CD1c-positive myeloid dendritic cell (primary cell): ENCODE data around the gene SRSF7.

Experiments used
- DNase-seq: peaks from one replicate; pipeline ENCODE4 v3.0.0-alpha.2; 2016; ENCODE audit errors: extremely low spot score

SRSF7 gene

DNA sequence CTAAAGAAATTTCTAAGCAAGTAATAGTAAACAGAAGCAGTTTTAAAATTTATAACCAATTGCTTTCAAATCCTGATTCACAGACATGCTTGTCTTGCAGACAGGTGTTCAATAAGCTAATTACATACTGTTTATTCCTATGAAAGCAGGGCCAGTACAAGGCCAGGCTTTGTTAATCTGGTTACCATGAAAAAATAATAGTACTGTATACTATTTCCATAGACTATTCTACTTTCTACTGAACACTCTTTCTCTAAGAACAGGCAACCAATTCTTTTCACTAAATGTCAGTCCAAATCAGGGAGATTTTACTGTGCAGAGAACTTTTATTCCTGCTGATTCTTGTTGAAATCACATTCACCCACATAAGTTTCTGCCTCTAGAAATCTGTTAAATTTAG, 2.9 kb upstream of the SRSF7 start:
- DNase-seq: no peak

DNA sequence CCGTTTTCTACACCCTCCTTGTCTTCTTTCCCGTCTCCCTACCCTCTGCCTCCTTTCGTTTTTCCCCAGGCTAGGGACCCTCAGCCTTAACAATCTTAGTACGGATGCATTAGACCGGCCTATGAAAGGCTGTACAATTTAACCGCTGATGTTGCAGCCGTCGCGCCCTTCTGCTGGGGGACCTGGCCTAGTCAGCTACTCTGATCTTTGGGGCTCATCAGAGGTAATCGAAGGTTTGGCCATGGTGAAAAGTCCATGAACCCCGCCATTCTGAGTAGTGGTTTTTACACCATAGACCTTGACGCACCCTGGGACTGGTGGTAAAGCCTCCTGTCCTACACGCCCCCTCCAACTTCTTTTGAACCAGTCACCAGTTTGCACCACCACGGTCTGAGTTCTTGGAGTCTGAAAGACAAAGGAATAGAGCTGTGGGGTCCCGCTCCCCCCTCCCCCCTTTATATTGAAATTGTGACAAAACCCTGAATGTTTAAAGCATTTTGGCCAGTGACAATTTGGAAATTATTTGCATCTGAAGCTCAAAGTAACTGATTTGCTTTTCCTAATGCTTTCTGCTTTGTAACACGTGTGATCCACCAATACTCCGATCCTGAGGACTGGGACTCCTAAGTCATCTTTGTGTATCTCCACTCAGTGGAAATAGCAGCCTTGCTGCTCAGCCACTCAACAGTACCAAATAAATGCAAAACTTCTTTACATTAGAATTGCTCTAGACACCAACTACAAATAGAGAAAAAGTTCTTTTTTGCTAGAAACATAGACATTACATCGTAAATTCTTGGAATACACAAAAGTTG, 642 bp upstream of the SRSF7 start:
- DNase-seq: no peak

DNA sequence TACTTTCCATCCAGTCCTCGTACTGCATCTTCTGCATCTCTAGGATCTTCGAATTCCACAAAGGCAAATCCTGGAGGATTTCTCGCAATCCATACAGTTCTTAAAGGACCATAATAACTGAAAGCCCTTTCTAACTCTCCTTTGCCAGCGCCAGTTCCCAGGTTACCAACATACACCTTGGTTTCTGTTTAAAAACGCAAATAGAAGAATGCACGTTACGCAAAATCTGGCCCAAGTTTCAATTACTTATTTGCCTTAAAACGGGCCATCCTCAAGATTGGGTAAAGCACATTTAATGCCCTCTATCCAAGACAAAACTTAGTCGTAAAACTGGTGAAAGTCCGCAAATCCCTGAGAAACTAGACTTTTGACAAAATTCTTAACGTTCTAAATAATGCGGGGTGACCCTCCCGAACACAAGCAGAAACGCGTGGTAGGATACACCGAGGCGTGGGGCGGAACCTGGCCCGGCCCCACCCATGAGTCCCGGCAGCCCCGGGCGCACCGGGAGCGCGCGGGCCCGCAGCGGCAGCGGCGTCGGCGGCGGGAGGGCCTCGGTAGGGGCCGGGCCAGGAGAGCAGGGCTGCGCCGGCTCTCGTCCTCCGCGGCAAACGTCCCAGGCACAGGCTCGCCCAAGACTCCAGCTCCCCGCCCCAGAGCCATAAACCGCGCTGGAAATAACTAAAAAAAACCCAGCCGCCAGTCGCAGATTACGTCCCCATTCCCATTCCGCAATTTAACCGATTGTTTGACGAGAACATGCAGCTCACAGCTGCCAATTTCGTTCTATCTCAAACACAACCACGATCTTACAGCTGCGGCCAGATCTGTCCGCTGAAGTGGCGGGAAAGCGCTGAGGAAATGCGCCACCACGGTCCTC, 910 bp downstream of the SRSF7 start:
- peak; percentile 54 for DNase-seq

DNA sequence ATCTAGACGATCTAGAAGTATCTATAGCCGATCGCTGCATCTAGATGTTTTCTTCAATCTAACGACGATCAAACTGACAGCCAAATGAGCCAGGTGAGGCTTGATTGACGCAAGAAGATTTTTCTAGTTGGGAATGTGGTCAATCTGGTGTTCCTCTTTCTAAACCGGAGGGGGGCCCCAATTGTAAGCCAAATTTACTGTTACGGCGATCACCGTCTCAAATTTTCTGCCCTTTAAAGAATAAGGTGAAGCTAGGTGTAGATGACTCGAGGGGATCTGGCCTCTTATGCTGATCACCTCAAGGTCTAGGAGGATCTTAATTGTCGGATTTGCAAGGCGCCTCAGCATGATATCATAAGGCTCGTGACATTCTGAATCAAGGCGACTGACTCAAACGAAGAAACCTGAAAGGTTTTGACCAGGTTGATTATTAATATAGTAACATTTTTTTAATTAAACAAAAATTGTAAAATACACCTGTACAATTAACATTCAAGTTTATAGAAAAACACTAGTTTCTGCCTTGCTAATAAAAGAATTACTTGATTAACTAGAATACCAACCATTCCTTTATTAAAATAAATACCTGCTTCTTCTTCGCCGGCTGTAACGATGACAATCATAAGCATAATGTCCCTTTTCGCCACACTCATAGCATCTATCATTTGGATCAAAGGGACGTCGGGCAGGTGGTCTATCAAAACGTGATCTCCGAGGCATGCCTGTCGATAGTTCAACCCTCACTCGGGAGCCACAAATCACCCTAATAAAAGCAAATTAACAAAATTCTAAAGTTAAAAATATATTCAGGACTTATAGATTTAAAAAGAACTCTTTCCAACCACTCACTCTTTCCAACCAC, 2.0 kb downstream of the SRSF7 start:
- no peak for DNase-seq

DNA sequence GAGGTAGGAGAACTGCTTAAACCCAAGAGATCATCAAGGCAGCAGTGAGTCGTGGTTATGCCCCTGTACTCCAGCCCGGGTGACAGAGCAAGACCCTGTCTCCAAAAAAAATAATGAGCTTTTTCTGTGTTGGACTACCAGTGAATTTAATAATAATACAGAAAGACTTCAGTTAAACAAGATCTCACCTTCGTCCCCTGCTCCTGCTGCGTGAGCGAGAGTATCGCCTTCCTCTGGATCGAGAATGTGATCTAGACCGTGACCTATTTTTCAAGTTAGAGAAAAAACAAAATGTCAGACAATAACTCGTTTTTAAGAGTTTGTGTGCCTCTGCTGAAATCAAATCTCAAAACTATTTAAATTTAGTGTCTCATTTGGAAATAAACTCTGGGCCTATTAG, 2.8 kb downstream of the SRSF7 start:
- no peak for DNase-seq

DNA sequence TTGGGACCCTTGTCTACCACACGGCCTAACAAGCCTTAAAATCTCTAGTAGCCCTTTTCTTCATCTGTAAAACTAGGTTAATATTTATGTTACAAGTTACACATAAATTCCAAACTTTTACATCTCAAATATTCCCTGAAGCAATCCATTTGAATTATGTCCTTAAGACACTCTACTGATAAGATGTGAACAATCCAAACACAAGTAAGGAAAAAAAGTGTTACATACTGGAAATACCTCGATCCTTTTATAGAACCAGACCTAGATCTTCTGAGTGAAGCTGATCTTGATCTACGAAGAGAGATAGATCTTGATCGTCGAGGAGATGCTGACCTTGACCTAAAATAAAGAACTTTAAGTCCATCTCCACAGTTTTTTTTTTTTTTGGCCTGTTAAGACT, 3.3 kb downstream of the SRSF7 start:
- no peak for DNase-seq

DNA sequence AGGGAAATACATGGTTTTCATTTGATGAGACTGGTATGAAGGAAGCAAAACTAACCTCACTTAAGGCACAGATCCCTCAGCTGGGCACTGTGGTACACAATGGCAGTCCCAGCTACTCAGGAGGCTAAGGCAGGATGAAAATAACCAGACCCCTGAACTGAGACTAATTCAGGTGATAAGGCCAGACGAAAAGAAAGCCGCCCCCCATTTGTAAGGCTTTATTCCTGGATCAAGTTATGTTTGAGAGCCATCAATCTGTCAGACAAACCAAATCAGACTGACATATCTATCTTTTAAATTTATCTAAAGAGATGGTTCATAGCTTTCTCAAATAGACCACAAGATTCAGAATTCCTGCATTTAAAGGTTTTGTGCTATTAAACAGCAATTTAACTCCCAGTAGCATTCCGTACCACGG, 4.1 kb downstream of the SRSF7 start:
- no peak for DNase-seq

DNA sequence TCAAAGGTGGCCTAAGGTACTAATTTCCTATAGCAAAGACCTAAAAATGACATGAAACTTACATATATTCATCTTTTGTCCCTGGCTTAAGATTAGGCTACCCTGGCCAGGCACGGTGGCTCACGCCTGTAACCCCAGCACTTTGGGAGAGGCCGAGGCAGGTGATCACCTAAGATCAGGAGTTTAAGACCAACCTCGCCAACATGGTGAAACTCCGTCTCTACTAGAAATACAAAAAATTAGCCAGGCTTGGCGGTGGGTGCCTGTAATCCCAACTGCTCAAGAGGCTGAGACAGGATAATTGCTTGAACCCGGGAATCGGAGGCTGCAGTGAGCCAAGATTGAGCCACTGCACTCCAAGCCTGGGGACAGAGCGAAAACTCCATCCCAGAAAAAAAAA, 5.9 kb downstream of the SRSF7 start:
- DNase-seq: no peak

DNA sequence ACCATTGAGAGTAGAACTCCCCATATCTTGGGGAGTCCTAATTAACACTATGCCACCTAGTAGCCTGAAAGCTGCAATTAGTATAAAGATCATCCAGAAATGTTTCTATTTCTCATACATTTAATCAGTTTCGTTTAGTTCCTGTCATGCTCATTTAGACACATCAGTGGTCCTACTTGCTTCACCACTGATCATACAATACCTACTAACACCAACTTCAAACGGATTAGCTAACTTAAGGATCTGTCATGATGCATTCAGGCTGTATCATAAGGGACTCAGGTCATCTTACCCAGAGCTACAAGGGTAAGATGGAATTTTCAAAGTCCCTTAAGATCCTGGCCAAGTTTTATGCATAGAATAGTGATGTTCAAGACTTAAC, 6.8 kb downstream of the SRSF7 start:
- DNase-seq: no peak

DNA sequence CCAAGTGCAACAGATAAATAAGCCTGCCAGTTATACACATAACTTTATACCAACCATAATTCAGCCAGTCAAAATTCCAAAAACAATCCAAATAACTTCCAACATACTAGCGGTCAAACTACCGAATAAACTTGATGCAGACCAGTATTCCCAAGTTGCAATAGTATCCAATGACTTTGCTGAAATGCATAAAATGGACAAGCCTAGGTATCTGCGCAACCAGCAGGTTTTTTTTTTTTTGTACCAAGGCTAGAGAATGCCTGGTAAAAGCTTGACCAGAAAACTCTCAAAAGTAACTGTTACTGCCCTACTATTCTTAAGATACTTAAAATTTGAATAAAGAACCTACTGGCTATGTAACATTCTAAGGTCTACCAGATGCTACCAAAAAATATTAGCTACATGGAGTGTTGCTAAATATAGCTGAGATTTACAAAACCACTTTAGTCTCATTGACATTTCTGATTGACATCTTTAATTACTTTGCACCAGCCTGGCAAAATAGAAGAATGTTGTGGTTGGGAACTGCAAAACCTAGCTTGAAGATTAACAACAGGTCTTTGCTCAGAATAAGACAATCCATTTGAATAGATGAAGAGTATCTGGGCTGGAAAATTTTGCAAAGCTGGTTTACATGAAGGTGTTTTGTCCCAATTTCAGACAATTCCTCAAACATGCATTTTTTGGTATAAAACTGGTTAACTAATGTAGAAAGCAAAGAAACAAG, 7.3 kb downstream of the SRSF7 start:
- no peak for DNase-seq

DNA sequence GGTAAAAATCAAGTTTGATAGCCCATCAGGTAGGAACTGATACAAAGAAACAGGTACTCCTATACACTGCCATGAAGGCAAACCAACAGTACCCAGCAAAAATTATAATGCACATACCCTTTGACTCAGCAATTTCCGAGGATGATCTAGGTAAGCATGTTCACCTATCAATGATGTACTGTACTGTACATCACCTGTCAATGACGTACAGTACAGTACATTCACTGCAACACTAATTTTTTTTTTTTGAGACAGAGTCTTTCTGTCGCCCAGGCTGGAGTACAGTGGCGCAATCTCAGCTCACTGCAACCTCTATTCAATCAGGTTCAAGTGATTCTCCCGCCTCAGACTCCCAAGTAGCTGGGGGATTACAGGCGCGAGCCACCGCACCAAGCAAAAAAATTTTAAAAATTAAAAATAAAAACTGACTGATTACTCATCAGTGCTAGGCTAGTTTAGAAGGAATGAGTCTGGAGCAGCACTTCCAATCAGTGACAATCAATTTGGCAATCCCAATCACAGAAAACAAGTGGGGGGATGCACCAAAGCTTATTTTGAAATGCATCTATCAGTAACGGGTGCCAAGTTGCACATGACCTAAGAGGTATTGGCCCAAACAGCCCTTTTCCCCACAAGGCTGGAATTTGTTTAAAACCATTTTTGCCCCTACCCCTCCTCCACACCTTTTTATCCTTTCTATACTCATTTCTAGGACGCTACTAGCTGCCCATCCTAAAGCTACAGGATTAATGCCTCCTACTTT, 8.2 kb downstream of the SRSF7 start:
- no peak for DNase-seq

DNA sequence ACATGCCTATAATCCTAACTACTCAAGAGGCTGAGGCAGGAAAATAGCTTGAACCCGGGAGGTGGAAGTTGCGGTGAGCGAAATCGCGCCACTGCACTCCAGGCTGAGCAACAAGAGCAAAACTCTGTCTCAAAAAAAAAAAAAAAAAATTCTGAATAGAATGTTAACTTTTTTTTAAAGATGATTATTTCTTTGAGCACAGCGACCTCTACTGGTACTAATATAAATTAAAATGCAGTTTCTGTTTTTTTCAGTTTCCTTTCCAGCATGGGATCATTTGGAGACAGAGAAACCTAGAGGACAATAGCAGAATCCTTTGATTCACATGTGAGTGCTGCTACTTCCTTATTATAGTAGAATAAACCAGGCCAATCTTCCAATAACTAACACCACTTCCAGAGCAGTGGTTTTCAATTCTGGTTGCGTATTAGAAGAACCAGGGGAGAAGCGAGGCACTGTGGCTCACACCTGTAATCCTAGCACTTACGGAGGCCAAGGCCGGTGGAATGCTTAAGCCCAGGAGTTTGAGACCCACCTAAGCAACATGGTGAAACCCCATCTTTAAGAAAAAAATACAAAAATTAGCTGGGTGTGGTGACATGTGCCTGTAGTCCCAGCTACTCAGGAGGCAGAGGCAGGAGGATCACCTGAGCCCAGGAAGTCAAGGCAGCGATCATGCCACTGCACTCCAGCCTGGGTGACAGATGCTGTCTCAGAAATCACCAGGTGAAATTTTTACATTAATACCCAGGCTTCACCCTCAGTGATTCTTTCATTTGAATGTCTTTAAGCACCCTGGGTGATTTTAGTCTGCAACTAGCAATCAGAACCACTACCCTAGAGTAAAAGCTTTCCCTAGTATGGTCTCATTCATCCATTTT, 10.1 kb downstream of the SRSF7 start:
- peak; percentile 84 for DNase-seq

DNA sequence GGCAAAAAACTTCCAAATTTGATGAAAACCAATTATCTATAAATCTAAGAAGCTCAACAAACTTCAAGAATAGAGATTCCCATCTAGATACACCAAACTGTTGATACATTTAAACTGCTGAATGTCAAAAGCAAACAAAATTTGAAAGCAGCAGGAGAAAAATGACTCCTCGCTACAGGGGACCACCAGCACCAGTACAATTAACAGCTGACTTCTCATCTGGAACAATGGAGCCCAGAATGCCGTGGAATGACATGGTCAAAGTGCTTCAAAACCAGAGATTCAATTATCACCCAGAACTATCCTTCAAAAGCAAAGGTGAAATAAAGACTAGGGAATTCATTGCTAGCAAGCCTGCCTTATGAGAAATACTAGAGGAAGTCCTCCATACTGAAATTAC, 11.6 kb downstream of the SRSF7 start:
- DNase-seq: no peak

DNA sequence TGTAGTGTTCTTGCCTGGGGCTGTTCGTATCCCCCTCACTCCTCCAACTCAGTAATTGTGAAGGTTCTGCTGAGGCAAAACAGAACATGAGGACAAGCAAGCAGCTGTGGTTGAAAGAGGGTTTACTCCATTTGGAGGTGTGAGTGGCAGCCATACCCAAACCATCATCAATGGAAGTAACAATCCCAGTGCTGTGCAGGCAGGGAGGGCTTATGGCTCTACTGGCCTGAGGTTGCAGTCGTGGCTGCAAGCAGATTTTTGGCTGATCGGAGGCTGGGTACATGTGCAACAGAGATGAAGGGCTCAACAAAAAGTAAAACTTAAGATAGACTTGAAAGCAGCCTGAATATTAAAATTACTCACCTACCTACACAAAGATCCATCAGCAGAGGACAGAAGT, 13.2 kb downstream of the SRSF7 start:
- DNase-seq: no peak

DNA sequence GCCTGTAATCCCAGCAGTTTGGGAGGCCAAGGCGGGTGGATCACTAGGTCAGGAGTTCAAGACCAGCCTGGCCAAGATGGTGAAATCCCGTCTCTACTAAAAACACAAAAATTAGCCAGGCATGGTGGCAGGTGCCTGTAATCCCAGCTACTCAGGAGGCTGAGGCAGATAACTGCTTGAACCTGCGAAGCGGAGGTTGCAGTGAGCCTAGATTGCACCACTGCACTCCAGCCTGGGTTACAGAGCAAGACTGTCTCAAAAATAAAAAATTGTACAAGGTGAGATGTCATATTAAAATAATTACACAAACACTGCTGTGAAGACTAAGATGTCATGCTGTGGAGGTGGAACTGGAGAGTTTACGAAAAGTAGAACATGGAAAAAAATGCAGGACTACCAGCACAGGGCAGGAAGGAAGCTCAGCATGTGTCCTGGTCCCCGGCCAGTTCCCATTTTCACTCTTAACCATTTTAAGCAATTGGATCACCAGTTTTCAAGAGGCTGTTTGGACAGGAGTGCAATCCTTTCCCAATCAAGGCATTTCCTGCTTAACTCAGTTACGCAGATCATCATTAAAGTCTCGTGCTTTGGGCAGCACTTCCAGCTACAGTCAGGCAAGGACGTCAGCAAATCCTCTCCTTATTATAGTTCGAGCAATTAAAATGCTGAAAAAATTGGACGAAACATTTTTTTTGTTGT, 14.0 kb downstream of the SRSF7 start:
- DNase-seq: peak; percentile 73

DNA sequence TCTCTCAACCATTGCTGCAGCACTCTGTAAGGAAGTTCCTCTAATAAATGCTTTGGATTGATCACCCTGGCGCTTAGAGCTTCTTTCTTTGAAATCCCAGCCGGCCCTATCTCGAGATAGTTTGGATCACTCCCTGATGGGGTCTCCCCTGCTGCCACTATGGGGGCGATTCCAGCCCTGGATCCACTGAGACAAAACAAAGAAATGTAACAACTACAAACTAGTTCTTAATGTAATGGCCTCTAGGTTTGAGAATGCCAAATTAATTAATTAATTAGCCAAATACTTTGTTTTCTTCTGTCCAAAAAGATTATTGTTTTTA, 15.2 kb downstream of the SRSF7 start:
- DNase-seq: no peak

DNA sequence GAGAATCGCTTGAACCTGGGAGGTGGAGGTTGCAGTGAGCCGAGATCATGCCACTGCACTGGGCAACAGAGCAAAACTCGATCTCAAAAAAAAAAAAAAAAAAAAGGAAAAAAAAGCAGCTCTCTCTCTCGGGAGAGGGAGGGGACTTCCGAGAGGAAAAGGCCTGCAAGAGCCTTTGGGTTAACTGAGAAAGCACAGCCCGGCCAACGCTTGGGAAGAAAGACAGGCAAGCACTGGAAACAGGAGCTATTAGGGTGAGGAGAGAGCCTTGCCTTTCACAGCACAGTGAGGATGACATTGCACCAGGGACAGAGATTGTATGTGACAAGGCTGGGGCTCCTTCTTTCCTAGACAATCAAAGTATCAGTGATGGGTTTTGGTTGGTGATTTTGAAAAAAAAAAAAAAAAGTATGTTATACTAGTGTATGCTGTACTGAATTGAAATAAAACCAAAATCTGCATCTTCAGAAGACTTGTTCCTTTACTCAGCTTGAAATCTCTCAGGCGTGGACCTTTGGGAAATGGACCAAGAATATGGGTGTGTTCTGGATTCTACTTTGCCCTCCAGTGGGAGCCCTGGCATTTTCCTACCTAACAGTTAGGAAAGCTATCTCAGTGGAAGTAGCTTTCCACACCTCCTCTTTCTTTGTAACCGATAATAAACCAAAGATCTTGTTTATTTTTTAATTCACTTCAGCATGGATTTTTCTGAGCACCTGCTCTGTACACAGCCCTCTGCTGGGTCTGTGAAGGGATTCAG, 16.7 kb downstream of the SRSF7 start:
- DNase-seq: no peak

DNA sequence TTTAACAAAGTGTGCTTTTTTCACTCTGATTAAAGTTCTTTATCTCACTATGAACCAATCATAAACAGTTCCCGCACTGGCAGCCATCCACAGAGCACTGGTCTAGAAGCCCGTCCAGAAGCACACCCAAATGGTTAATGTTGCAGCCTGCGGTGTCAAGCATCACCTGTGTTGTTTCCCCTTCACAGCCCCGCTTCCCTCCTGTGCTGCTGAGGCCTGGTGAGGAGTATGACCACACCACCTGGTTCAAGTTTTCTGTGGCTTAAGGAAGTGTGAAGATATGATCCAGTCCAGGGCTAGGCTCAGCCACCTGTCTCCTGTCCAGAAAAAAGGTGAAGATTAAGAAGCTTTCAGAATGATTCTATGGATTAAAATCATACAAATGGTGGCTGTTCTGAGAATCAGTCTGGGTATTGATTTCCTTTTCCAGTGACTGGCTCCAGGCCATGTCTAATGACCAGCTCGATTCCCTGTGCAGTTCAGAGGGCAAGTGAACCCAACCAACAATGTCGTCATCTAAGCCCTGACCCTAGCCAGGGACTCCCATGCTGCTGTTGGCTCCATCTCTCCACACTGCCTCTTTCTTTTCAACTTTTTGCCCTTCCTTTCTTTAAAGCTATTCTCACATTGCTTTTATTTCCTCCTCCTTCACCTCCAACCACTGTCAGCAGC, 17.7 kb downstream of the SRSF7 start:
- no peak for DNase-seq
